ENCODE measurements around the gene CCL27. TPM values are rescaled to one million over a fixed set of nuclear protein-coding genes. Genes with fewer than 3 reads are reported as not detected.

CCL27 gene
- polyA plus RNA-seq, 2 of the 4 experiments (the other 2 are of a cell fraction) = 0.22 to 0.27 TPM

- Histone ChIP-seq H3K9me3 (no peaks in the 10 kb centered on the region), H3K4me2 (peak within 1 kb of the TSS; percentile 76), H3K4me1 (peaks cover 28% of the 10 kb centered on the region), H3K27ac (peak within 1 kb of the TSS; percentile 77 to 89), H3K4me3 (peak within 1 kb of the TSS; percentile 37)
- no peak for TF ChIP-seq MAZ (IDR thresholded peaks at IDR 0.05; ENCODE audit: borderline replicate concordance, low read depth, low read length)
- TF ChIP-seq HDAC2 (IDR thresholded peaks at IDR 0.05) = no peak
- no peak for TF ChIP-seq MYC (IDR thresholded peaks at IDR 0.05; ENCODE audit: borderline replicate concordance, low read length)
- TF ChIP-seq JUN (IDR thresholded peaks at IDR 0.05) = peak in 1 of 2 experiments; percentile 54; a peak in 2 of 5 replicates
- TF ChIP-seq HEYL (CRISPR knock-in tag; IDR thresholded peaks at IDR 0.05) = no peak
- TF ChIP-seq, protein P1, sequence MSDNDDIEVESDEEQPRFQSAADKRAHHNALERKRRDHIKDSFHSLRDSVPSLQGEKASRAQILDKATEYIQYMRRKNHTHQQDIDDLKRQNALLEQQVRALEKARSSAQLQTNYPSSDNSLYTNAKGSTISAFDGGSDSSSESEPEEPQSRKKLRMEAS (IDR thresholded peaks at IDR 0.05) = peak; percentile 54; the same call in 1 of the 2 replicates
- no peak for TF ChIP-seq MAFK (IDR thresholded peaks at IDR 0.05; ENCODE audit: partially characterized antibody)
- no peak for TF ChIP-seq TFCP2L1 (CRISPR knock-in tag; IDR thresholded peaks at IDR 0.05)
- TF ChIP-seq, protein P2, sequence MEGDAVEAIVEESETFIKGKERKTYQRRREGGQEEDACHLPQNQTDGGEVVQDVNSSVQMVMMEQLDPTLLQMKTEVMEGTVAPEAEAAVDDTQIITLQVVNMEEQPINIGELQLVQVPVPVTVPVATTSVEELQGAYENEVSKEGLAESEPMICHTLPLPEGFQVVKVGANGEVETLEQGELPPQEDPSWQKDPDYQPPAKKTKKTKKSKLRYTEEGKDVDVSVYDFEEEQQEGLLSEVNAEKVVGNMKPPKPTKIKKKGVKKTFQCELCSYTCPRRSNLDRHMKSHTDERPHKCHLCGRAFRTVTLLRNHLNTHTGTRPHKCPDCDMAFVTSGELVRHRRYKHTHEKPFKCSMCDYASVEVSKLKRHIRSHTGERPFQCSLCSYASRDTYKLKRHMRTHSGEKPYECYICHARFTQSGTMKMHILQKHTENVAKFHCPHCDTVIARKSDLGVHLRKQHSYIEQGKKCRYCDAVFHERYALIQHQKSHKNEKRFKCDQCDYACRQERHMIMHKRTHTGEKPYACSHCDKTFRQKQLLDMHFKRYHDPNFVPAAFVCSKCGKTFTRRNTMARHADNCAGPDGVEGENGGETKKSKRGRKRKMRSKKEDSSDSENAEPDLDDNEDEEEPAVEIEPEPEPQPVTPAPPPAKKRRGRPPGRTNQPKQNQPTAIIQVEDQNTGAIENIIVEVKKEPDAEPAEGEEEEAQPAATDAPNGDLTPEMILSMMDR (IDR thresholded peaks at IDR 0.05) = no peak
- TF ChIP-seq, protein P3, sequence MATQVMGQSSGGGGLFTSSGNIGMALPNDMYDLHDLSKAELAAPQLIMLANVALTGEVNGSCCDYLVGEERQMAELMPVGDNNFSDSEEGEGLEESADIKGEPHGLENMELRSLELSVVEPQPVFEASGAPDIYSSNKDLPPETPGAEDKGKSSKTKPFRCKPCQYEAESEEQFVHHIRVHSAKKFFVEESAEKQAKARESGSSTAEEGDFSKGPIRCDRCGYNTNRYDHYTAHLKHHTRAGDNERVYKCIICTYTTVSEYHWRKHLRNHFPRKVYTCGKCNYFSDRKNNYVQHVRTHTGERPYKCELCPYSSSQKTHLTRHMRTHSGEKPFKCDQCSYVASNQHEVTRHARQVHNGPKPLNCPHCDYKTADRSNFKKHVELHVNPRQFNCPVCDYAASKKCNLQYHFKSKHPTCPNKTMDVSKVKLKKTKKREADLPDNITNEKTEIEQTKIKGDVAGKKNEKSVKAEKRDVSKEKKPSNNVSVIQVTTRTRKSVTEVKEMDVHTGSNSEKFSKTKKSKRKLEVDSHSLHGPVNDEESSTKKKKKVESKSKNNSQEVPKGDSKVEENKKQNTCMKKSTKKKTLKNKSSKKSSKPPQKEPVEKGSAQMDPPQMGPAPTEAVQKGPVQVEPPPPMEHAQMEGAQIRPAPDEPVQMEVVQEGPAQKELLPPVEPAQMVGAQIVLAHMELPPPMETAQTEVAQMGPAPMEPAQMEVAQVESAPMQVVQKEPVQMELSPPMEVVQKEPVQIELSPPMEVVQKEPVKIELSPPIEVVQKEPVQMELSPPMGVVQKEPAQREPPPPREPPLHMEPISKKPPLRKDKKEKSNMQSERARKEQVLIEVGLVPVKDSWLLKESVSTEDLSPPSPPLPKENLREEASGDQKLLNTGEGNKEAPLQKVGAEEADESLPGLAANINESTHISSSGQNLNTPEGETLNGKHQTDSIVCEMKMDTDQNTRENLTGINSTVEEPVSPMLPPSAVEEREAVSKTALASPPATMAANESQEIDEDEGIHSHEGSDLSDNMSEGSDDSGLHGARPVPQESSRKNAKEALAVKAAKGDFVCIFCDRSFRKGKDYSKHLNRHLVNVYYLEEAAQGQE (IDR thresholded peaks at IDR 0.05) = no peak
- no peak for TF ChIP-seq EHF (CRISPR knock-in tag; IDR thresholded peaks at IDR 0.05)
- no peak for TF ChIP-seq ESRRA (IDR thresholded peaks at IDR 0.05; ENCODE audit: borderline replicate concordance, low read length)
- no peak for TF ChIP-seq HMGXB4 (CRISPR knock-in tag; IDR thresholded peaks at IDR 0.05; ENCODE audit: borderline replicate concordance)
- peak; percentile 55 for TF ChIP-seq POLR2A (IDR thresholded peaks at IDR 0.05; ENCODE audit: low read length)
- no peak for TF ChIP-seq NR3C1 (IDR thresholded peaks at IDR 0.05)
- no peak for TF ChIP-seq SREBF2 (IDR thresholded peaks at IDR 0.05)
- TF ChIP-seq PBX3 (IDR thresholded peaks at IDR 0.05) = peak; percentile 92
- TF ChIP-seq ZC3H11A (IDR thresholded peaks at IDR 0.05) = no peak
- TF ChIP-seq NFE2L2 (conservative IDR thresholded peaks at IDR 0.05; ENCODE audit: low read length) = no peak
- no peak for TF ChIP-seq JUNB (IDR thresholded peaks at IDR 0.05)
- TF ChIP-seq NPAS2 (CRISPR knock-in tag; IDR thresholded peaks at IDR 0.05; ENCODE audit: borderline replicate concordance) = no peak
- no peak for TF ChIP-seq RFX5 (IDR thresholded peaks at IDR 0.05)
- no peak for TF ChIP-seq HOXB13 (CRISPR knock-in tag; IDR thresholded peaks at IDR 0.05; ENCODE audit: low read depth)
- TF ChIP-seq HOXB5 (CRISPR knock-in tag; IDR thresholded peaks at IDR 0.05) = peak; percentile 69; the same call in 1 of the 2 replicates
- no peak for TF ChIP-seq HOXA7 (CRISPR knock-in tag; IDR thresholded peaks at IDR 0.05)
- TF ChIP-seq, protein P4, sequence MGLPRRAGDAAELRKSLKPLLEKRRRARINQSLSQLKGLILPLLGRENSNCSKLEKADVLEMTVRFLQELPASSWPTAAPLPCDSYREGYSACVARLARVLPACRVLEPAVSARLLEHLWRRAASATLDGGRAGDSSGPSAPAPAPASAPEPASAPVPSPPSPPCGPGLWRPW (IDR thresholded peaks at IDR 0.05) = no peak
- TF ChIP-seq FOSL2 (IDR thresholded peaks at IDR 0.05) = no peak
- 0 out of 2 replicates have a peak, but pooled peaks have one; percentile 24 for TF ChIP-seq FOSL2 (CRISPR knock-in tag; IDR thresholded peaks at IDR 0.05)
- peak; percentile 81 to 94 for ATAC-seq
- ChIA-PET POLR2A (interaction anchor here (1.0 to 2.1 kb wide), 3 partner anchors 10 to 15 kb away, joined by 3 to 8 read pairs (median 6); partner anchors contain the start of genes CCL27 and SIGMAR1), CTCF (interaction anchor here (0.6 to 22.6 kb wide), 6 partner anchors 9 to 610 kb away, joined by 3 to 288 read pairs (median 4); partner anchors contain the start of genes CCL27 and SIGMAR1)
- peak; percentile 89 to 91 for DNase-seq (ENCODE audit: low read depth in 1 of 2, low spot score in 1 of 2)
- no peak for FAIRE-seq
- WGBS (ENCODE audit: missing lambda C conversion rate) = 0% methylated on average over 15 of the region's 24 CpGs
Observed at GRCh38 chr9:34651876-34652601, 10.4 kb downstream of the CCL27 start, which contains the start of gene IL11RA. IL11RA (plus strand) TSS chr9:34652185; CDS start chr9:34655218, 3,033 bp downstream.
